Fibroblast of lung (primary cell): ENCODE results near the gene AIFM3. TPM values are rescaled to one million over a fixed set of nuclear protein-coding genes. Genes with fewer than 3 reads are reported as not detected.

Experiments
- DNase-seq, 2 donors: peaks; one replicate each; pipeline versions ENCODE4 v3.0.0 to v3.0.0-alpha.2; 2010; ENCODE audit warnings: low read depth in 2 of 2
- H2AFZ ChIP-seq: 2 replicates; pipeline ENCODE4 v1.5.1; 2012; ENCODE audit warnings: low read length, control low read depth, inconsistent platforms
- H3K27ac ChIP-seq: 2 replicates; pipeline ENCODE4 v1.5.1; 2011; ENCODE audit warnings: low read length, control low read depth; ENCODE audit not compliant: insufficient read depth
- H3K27me3 ChIP-seq: 2 replicates; pipeline ENCODE4 v1.5.1; 2011; ENCODE audit warnings: mild to moderate bottlenecking, low read length; ENCODE audit not compliant: control insufficient read depth, insufficient read depth
- H3K36me3 ChIP-seq: 2 replicates; pipeline ENCODE4 v1.5.1; 2011; ENCODE audit warnings: low read length; ENCODE audit not compliant: control insufficient read depth, insufficient read depth
- H3K4me1 ChIP-seq: 2 replicates; pipeline ENCODE4 v1.5.1; 2011; ENCODE audit warnings: low read length; ENCODE audit not compliant: control insufficient read depth, insufficient read depth; ENCODE audit errors: extremely low read depth
- H3K4me2 ChIP-seq: 2 replicates; pipeline ENCODE4 v1.5.1; 2011; ENCODE audit warnings: low read length, control low read depth; ENCODE audit not compliant: insufficient read depth; ENCODE audit errors: extremely low read depth
- H3K4me3 ChIP-seq, 4 experiments: fragments of 200-600 bp in 1 of 4; sonication (generic) in 1 of 4; replicated peaks in 1 of 4; 2 replicates each; pipeline ENCODE4 v1.5.1; 2011 to 2016; ENCODE audit warnings: low read length in 4 of 4, low read depth in 3 of 4, mild to moderate bottlenecking in 3 of 4, control low read depth in 2 of 4, inconsistent platforms in 1 of 4, mixed read lengths in 1 of 4; ENCODE audit not compliant: insufficient read depth in 1 of 4; ENCODE audit errors: control extremely low read depth in 1 of 4
- H3K79me2 ChIP-seq: 2 replicates; pipeline ENCODE4 v1.5.1; 2012; ENCODE audit warnings: mild to moderate bottlenecking, low read length, inconsistent platforms; ENCODE audit not compliant: control insufficient read depth, insufficient read depth
- H3K9ac ChIP-seq: 2 replicates; pipeline ENCODE4 v1.5.1; 2011; ENCODE audit warnings: mild to moderate bottlenecking, low read length, control low read depth; ENCODE audit not compliant: insufficient read depth
- H3K9me3 ChIP-seq: 2 replicates; pipeline ENCODE4 v1.5.1; 2012; ENCODE audit warnings: low read depth, low read length; ENCODE audit not compliant: control insufficient read depth, insufficient read depth
- H4K20me1 ChIP-seq: 2 replicates; pipeline ENCODE4 v1.5.1; 2011; ENCODE audit warnings: low read length; ENCODE audit not compliant: control insufficient read depth, insufficient read depth; ENCODE audit errors: extremely low read depth
- EZH2 ChIP-seq: IDR thresholded peaks from 2 replicates; pipeline ENCODE4 v1.5.1; 2012; ENCODE audit warnings: low read length, control low read depth, mild to moderate bottlenecking; ENCODE audit errors: missing control alignments
- polyA plus RNA-seq, 2 donors: library from polyadenylated mRNA; depleted of rRNA in 1 of 2; stranded (reverse) in 1 of 2; unstranded in 1 of 2; fragments of >200 nt; gene quantifications; 2 replicates each; pipeline ENCODE4 v1.2.1, GENCODE V29; 2011 to 2012; ENCODE audit warnings: missing spikeins in 1 of 2
- total RNA-seq: library from RNA; depleted of rRNA; stranded (reverse); fragments of >200 nt; gene quantifications from 2 replicates; pipeline ENCODE4 v1.2.1, GENCODE V29; 2014
- TF ChIP-seq, protein P1 (sequence below), 2 donors: IDR thresholded peaks in 1 of 2; conservative IDR thresholded peaks in 1 of 2; 1 replicate in 1 of 2; 2 replicates in 1 of 2; pipeline ENCODE4 v1.5.1; 2011 to 2012; ENCODE audit warnings: low read length in 2 of 2, control low read depth in 1 of 2, inconsistent platforms in 1 of 2, low read depth in 1 of 2, mild to moderate bottlenecking in 1 of 2

The AIFM3 gene
- total and polyA plus RNA-seq, 2 donors (not counting 1 experiment from before 2014, with no cell fraction given): 0.15 to 2.0 TPM

DNA sequence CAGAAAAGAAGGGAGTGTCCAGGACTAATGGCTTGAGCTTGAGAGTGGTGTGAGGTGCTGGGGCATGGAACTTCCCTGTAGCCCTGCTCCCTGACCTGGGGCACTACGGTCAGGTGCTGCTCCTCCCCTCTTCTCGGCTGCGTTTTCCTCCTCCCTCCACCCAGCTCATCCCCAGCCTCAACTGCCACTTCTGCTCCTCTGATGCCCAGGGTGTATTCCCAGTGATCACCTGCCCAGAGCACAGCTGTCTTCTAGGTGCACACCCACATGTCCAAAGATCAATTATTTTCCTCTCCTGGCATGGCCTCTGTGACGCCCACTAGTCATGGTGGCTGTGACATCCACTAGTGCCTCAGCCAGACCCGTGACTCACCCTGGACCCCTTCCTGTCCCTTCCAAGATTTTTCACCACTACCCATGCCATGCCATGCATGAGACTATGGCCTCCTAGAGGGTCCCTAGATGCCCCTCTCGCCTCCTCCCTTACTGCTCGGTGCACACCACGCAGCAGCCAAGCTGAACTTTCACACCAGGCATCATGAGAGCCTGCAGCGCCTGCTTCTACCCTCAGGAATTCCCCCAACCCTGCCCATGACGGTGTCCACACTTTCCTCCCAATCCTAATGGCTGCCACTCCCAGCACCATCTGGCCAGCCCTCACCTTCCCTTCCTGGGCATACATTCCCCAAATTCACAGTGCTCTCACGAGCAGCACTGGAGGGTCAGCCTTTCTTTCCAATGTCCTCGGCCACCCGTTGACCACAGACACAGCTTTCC is 49.8 kb downstream of the AIFM3 start:
- no peaks in the 10 kb centered on the region for H3K9me3 ChIP-seq
- H3K4me1 ChIP-seq: peaks cover 14% of the 10 kb centered on the region
- H3K4me3 ChIP-seq: no peak overlapping the region
- H3K4me2 ChIP-seq: no peak overlapping the region
- no peak overlapping the region for H3K9ac ChIP-seq
- no peak for DNase-seq
- H4K20me1 ChIP-seq: no peaks in the 10 kb centered on the region
- no peak overlapping the region for H2AFZ ChIP-seq
- no peaks in the 10 kb centered on the region for H3K27me3 ChIP-seq
- TF ChIP-seq, protein P1, sequence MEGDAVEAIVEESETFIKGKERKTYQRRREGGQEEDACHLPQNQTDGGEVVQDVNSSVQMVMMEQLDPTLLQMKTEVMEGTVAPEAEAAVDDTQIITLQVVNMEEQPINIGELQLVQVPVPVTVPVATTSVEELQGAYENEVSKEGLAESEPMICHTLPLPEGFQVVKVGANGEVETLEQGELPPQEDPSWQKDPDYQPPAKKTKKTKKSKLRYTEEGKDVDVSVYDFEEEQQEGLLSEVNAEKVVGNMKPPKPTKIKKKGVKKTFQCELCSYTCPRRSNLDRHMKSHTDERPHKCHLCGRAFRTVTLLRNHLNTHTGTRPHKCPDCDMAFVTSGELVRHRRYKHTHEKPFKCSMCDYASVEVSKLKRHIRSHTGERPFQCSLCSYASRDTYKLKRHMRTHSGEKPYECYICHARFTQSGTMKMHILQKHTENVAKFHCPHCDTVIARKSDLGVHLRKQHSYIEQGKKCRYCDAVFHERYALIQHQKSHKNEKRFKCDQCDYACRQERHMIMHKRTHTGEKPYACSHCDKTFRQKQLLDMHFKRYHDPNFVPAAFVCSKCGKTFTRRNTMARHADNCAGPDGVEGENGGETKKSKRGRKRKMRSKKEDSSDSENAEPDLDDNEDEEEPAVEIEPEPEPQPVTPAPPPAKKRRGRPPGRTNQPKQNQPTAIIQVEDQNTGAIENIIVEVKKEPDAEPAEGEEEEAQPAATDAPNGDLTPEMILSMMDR (conservative IDR thresholded peaks at IDR 0.05 in 1 of 2, IDR thresholded peaks at IDR 0.05 in 1 of 2; ENCODE audit: low read depth in 1 of 2, low read length in 2 of 2): no peak
- no peak for TF ChIP-seq EZH2
- H3K36me3 ChIP-seq: no peaks in the 10 kb centered on the region
- no peak overlapping the region for H3K27ac ChIP-seq
- H3K79me2 ChIP-seq: no peaks in the 10 kb centered on the region

GRCh38 chr22:21018314-21018713 is 51.3 kb downstream of the AIFM3 start:
- no peaks in the 10 kb centered on the region for H3K36me3 ChIP-seq
- H3K27ac ChIP-seq: no peak overlapping the region

DNA sequence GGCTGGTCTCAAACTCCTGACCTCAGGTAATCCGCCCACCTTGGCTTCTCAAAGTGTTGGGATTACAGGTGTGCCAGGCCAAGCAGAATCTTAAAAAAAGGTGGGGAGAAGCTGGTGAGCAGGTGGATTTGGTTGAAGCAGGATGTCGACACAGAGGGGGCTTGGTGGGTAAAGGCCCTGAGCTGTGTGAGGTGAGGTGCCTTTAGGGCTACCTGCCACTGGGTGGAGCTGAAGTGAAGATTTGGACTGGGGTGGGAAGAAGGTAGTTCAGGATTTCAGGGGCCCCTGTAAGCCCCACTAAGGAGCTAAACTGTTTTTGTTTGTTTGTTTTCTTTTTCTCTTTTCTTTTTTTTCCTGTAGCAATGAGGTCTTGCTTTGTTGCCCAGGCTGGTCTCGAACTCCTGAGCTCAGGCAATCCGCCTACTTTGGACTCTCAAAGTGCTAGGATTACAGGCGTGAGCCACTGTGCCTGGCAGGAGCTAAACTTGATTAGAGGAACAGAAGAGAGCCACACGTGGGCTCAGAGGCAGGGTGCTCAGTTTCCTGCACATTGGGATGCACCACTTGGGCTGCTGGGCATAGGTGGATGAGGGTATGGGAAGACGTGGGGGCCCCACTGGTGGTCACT is 53.9 kb downstream of the AIFM3 start:
- Histone ChIP-seq H3K79me2 (no peaks in the 10 kb centered on the region), H3K4me1 (no peaks in the 10 kb centered on the region), H2AFZ (no peak overlapping the region), H3K9ac (no peak overlapping the region), H3K27ac (no peak overlapping the region), H3K4me2 (no peak overlapping the region), H3K36me3 (no peaks in the 10 kb centered on the region), H3K27me3 (no peaks in the 10 kb centered on the region), H3K4me3 (no peak overlapping the region), H3K9me3 (no peaks in the 10 kb centered on the region), H4K20me1 (no peaks in the 10 kb centered on the region)
- TF ChIP-seq EZH2: no peak
- TF ChIP-seq, protein P1 (conservative IDR thresholded peaks at IDR 0.05 in 1 of 2, IDR thresholded peaks at IDR 0.05 in 1 of 2; ENCODE audit: low read depth in 1 of 2, low read length in 2 of 2): peak; percentile 17 to 54
- DNase-seq: no peak

More at GRCh38 chr22:21018314-21018713, 51.3 kb downstream of the AIFM3 start:
- no peak overlapping the region for H3K4me2 ChIP-seq
- H3K9ac ChIP-seq: no peak overlapping the region
- DNase-seq: no peak
- H3K4me3 ChIP-seq: no peak overlapping the region
- no peaks in the 10 kb centered on the region for H3K27me3 ChIP-seq
- TF ChIP-seq, protein P1 (conservative IDR thresholded peaks at IDR 0.05 in 1 of 2, IDR thresholded peaks at IDR 0.05 in 1 of 2; ENCODE audit: low read depth in 1 of 2, low read length in 2 of 2): no peak
- TF ChIP-seq EZH2: no peak
- no peaks in the 10 kb centered on the region for H3K79me2 ChIP-seq
- H3K4me1 ChIP-seq: peaks cover 14% of the 10 kb centered on the region
- no peak overlapping the region for H2AFZ ChIP-seq
- no peaks in the 10 kb centered on the region for H4K20me1 ChIP-seq
- no peaks in the 10 kb centered on the region for H3K9me3 ChIP-seq
